ENCODE measurements around the gene UTP3.

The UTP3 gene

GRCh38 chr4:70704215-70704930 is 16.0 kb downstream of the UTP3 start:
- ATAC-seq: peak; percentile 85
- Mint-ChIP-seq H3K36me3 (peaks cover 5% of the 10 kb centered on the region), H3K27ac (peak overlapping the region; percentile 98), H3K4me3 (peak overlapping the region; percentile 98), H3K27me3 (no peaks in the 10 kb centered on the region), H3K9me3 (no peaks in the 10 kb centered on the region), H3K4me1 (peaks cover 29% of the 10 kb centered on the region)

- peak overlapping the region; percentile 98 for H3K4me3 Mint-ChIP-seq
- H3K9me3 Mint-ChIP-seq: no peaks in the 10 kb centered on the region
- no peaks in the 10 kb centered on the region for H3K27me3 Mint-ChIP-seq
- peak overlapping the region; percentile 98 for H3K27ac Mint-ChIP-seq
- peak; percentile 55 for ATAC-seq
- peaks cover 34% of the 10 kb centered on the region for H3K4me1 Mint-ChIP-seq
- H3K36me3 Mint-ChIP-seq: peaks cover 5% of the 10 kb centered on the region
These were observed 16.5 kb downstream of the UTP3 start for GRCh38 chr4:70704931-70705182.

- Mint-ChIP-seq H3K36me3 (peaks cover 5% of the 10 kb centered on the region), H3K9me3 (no peaks in the 10 kb centered on the region), H3K27me3 (no peaks in the 10 kb centered on the region), H3K4me1 (peaks cover 38% of the 10 kb centered on the region), H3K4me3 (peak overlapping the region; percentile 98), H3K27ac (peak overlapping the region; percentile 98)
- peak; percentile 84 for ATAC-seq
These were observed 17.1 kb downstream of the UTP3 start for GRCh38 chr4:70705183-70706043.

- no peak for ATAC-seq
- H3K27ac Mint-ChIP-seq: peak overlapping the region; percentile 98
- peaks cover 38% of the 10 kb centered on the region for H3K4me1 Mint-ChIP-seq
- peaks cover 5% of the 10 kb centered on the region for H3K36me3 Mint-ChIP-seq
- peak overlapping the region; percentile 98 for H3K4me3 Mint-ChIP-seq
- H3K9me3 Mint-ChIP-seq: no peaks in the 10 kb centered on the region
- H3K27me3 Mint-ChIP-seq: no peaks in the 10 kb centered on the region
These were observed 17.7 kb downstream of the UTP3 start for GRCh38 chr4:70706044-70706461.

GRCh38 chr4:70706516-70706915 is 18.2 kb downstream of the UTP3 start:
- peaks cover 5% of the 10 kb centered on the region for H3K36me3 Mint-ChIP-seq
- H3K4me3 Mint-ChIP-seq: peak overlapping the region; percentile 98
- peaks cover 40% of the 10 kb centered on the region for H3K4me1 Mint-ChIP-seq
- no peak for ATAC-seq
- H3K9me3 Mint-ChIP-seq: no peaks in the 10 kb centered on the region
- peak overlapping the region; percentile 98 for H3K27ac Mint-ChIP-seq
- H3K27me3 Mint-ChIP-seq: no peaks in the 10 kb centered on the region

- Mint-ChIP-seq H3K4me3 (no peak overlapping the region), H3K27me3 (no peaks in the 10 kb centered on the region), H3K4me1 (peaks cover 56% of the 10 kb centered on the region), H3K9me3 (no peaks in the 10 kb centered on the region), H3K27ac (peak overlapping the region; percentile 62), H3K36me3 (peaks cover 5% of the 10 kb centered on the region)
- no peak for ATAC-seq
These were observed 21.4 kb downstream of the UTP3 start for GRCh38 chr4:70709611-70710205.

GRCh38 chr4:70711599-70711998 is 23.3 kb downstream of the UTP3 start:
- H3K27ac Mint-ChIP-seq: peak overlapping the region; percentile 88
- no peak for ATAC-seq
- peak overlapping the region; percentile 27 for H3K4me3 Mint-ChIP-seq
- no peaks in the 10 kb centered on the region for H3K9me3 Mint-ChIP-seq
- no peaks in the 10 kb centered on the region for H3K36me3 Mint-ChIP-seq
- peaks cover 53% of the 10 kb centered on the region for H3K4me1 Mint-ChIP-seq
- H3K27me3 Mint-ChIP-seq: no peaks in the 10 kb centered on the region

- ATAC-seq: no peak
- Mint-ChIP-seq H3K4me3 (peak overlapping the region; percentile 27), H3K4me1 (peaks cover 54% of the 10 kb centered on the region), H3K9me3 (no peaks in the 10 kb centered on the region), H3K27me3 (no peaks in the 10 kb centered on the region), H3K27ac (peak overlapping the region; percentile 88), H3K36me3 (peaks cover 1% of the 10 kb centered on the region)
These were observed 23.8 kb downstream of the UTP3 start for GRCh38 chr4:70712150-70712549.

GRCh38 chr4:70712604-70713452 is 24.5 kb downstream of the UTP3 start:
- H3K9me3 Mint-ChIP-seq: no peaks in the 10 kb centered on the region
- ATAC-seq: no peak
- peaks cover 6% of the 10 kb centered on the region for H3K36me3 Mint-ChIP-seq
- H3K27ac Mint-ChIP-seq: peak overlapping the region; percentile 88
- H3K4me3 Mint-ChIP-seq: peak overlapping the region; percentile 55
- peaks cover 60% of the 10 kb centered on the region for H3K4me1 Mint-ChIP-seq
- H3K27me3 Mint-ChIP-seq: no peaks in the 10 kb centered on the region

GRCh38 chr4:70713453-70714078 is 25.2 kb downstream of the UTP3 start:
- ATAC-seq: peak; percentile 89
- peaks cover 6% of the 10 kb centered on the region for H3K36me3 Mint-ChIP-seq
- peak overlapping the region; percentile 88 for H3K27ac Mint-ChIP-seq
- H3K9me3 Mint-ChIP-seq: no peaks in the 10 kb centered on the region
- peak overlapping the region; percentile 55 for H3K4me3 Mint-ChIP-seq
- no peaks in the 10 kb centered on the region for H3K27me3 Mint-ChIP-seq
- peaks cover 60% of the 10 kb centered on the region for H3K4me1 Mint-ChIP-seq

- H3K4me3 Mint-ChIP-seq: peak overlapping the region; percentile 55
- H3K36me3 Mint-ChIP-seq: peaks cover 6% of the 10 kb centered on the region
- H3K27ac Mint-ChIP-seq: peak overlapping the region; percentile 88
- H3K4me1 Mint-ChIP-seq: peaks cover 57% of the 10 kb centered on the region
- ATAC-seq: peak; percentile 73
- no peaks in the 10 kb centered on the region for H3K27me3 Mint-ChIP-seq
- H3K9me3 Mint-ChIP-seq: no peaks in the 10 kb centered on the region
These were observed 26.0 kb downstream of the UTP3 start for GRCh38 chr4:70714079-70714887.

- Mint-ChIP-seq H3K36me3 (peaks cover 6% of the 10 kb centered on the region), H3K9me3 (no peaks in the 10 kb centered on the region), H3K4me3 (peak overlapping the region; percentile 55), H3K27me3 (no peaks in the 10 kb centered on the region), H3K27ac (peak overlapping the region; percentile 88), H3K4me1 (peaks cover 56% of the 10 kb centered on the region)
- ATAC-seq: peak; percentile 5
These were observed 26.8 kb downstream of the UTP3 start for GRCh38 chr4:70715097-70715496.

GRCh38 chr4:70718811-70719604 is 30.7 kb downstream of the UTP3 start:
- no peak for ATAC-seq
- no peak overlapping the region for H3K4me3 Mint-ChIP-seq
- H3K27ac Mint-ChIP-seq: no peak overlapping the region
- H3K4me1 Mint-ChIP-seq: peaks cover 44% of the 10 kb centered on the region
- no peaks in the 10 kb centered on the region for H3K27me3 Mint-ChIP-seq
- peaks cover 6% of the 10 kb centered on the region for H3K36me3 Mint-ChIP-seq
- H3K9me3 Mint-ChIP-seq: no peaks in the 10 kb centered on the region

Measured in stimulated activated memory B cell treated with anti-CD40 and anti-IgM and Interleukin-4, amounts not matched to agents 10 μg/mL and 1 μg/mL and 100 μg/mL, for 72 hours (primary cell).